HG02885 (cell line): ENCODE measurements around the gene ATAD2B.

Experiments used
- ATAC-seq: cut with Tn5 transposase; IDR thresholded peaks from one replicate; pipeline ENCODE4 v1.9.1; 2021; ENCODE audit warnings: mild to moderate bottlenecking; ENCODE audit not compliant: unreplicated experiment, poor library complexity

Gene ATAD2B

DNA sequence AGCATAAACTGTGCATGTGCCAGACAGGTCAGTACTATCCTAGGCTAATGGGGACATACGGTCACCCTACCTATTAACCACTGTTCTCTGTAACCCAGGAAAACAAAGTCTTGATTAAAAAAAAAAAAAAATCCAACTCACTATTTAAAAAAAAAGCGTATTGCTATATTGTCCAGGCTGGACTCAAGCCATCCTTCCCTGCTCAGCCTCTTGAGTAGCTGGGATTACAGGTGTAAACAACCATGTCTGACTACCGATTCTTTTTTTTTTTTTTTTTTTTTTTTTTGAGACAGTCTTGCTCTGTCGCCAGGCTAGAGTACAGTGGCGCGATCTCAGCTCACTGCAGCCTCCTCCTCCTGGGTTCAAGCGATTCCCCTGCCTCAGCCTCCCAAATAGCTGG is 11.6 kb downstream of the ATAD2B start:
- no peak for ATAC-seq

DNA sequence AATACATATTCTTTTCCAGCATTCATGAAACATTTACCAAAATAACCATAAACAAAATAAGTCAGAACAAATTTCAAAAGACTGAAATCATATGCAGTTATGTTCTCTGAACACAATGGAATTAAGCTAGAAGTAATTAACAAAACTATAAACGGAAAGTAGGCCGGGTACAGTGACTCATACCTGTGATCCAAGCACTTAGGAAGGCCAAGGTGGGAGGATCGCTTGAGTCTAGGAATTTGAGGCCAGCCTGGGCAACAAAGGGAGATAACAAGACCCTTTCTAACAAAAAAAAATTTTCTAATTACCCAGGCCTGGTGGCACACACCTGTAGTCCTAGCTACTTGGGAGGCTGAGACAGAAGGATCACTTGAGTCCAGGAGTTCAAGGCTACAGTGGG is 14.9 kb downstream of the ATAD2B start:
- no peak for ATAC-seq

GRCh38 chr2:23905155-23905554 is 21.8 kb downstream of the ATAD2B start:
- ATAC-seq, result no peak

DNA sequence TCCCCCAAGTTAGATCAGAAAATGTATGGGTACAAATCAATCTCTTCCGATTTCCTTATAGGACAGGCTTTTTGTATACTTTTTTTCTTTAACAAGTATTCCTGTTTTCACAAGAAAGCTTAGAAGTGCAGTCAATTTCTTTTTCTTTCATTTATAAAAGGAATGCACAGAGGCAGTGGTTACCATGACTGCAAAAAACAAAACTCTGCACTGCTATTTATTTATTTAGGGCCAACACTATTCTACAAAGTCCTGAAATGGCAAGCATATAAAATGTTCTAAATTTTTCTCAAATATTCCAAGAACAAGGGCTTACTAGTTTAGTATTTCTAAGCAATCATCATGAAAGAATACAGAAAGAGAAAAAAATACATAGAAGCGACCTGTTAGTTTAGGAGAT is 22.2 kb downstream of the ATAD2B start:
- ATAC-seq, result no peak

DNA sequence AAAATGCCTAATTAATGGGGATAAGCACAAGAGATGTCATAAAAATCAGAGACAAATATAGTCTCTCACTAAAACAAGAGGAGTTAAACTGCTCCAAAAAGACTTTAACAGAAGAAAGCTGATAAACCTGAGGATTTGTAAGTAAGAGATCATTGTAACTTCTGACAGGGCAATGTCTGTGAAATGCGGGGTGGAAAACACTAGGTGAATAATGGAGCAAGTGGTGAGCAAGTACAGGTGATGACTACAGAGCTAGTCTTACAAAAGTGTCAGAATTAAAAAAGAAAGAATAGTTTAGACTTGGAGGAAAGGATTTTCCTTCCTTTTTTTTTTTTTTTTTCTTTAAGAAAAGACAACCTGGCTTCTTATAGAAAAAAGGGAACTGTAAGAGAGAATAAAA is 22.7 kb downstream of the ATAD2B start:
- ATAC-seq, result no peak

DNA sequence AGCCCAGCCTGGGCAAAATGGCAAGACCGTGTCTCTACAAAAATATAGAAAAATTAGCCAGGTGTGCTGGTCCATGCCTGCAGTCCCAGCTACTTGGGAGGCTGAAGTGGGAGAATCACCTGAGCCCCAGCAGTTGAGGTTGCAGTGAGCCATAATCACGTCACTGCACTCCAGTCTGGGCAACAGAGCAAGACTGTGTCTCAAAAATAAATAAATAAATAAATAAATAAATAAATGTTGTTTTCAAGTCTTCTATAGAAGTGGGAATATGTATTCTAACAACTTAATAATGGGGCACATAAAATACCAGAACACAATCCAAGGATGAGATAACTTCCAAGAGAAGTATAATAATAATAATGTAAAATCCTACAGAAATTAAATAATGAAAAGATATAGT is 23.9 kb downstream of the ATAD2B start:
- ATAC-seq, result no peak

GRCh38 chr2:23901966-23902846 is 24.7 kb downstream of the ATAD2B start:
- no peak for ATAC-seq

DNA sequence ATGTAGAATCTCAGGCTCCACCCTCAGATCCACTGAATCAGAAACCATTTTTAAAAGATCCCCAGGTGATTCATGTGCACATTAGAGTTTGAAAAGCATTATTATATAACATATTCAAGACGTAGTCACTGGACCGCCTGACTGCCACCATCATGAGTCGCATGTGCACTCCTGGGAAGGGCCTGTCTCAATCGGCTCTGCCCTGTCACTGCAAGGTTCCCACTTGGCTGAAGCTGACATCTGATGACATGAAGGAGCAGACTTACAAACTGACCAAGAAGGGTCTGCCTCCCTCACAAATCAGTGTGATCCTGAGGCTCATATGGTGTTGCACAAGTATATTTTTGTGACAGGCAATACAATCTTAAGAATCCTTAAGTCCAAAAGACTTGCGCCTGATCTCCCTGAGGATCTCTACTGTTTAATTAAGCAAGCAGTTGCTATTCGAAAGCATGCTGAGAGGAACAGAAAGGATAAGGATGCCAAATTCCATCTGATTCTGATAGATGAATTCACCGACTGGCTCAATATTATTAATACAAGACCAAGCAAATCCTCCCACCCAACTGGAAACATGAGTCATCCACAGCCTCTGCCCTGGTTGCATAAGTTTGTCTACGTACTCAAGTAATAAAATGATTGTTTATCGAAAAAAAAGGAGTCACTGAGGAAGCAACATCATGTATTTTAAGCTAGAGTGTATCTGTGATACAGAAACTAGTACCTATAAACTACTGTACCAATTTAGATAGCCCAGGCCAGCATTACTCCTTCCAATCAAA is 26.2 kb downstream of the ATAD2B start:
- no peak for ATAC-seq

GRCh38 chr2:23900133-23900532 is 26.8 kb downstream of the ATAD2B start:
- no peak for ATAC-seq

DNA sequence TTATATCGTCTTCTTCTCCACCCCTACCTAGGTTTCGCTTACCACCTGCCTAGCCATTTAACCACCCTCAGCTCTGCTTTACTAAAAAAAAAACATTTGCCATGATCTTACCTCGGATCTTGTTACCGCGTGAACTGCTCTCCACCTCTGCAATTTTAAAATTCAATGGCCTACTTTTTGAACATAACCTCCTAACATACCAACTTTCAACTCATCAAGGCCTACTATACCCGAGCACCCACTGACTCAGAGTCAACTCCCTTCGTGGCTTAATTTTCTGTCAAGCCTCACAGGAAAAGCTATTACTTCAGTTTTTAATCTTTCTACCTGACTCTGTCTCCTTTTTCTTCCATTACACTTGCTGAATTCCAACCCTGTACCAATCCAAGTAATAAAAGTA is 55.7 kb downstream of the ATAD2B start:
- ATAC-seq, result no peak

DNA sequence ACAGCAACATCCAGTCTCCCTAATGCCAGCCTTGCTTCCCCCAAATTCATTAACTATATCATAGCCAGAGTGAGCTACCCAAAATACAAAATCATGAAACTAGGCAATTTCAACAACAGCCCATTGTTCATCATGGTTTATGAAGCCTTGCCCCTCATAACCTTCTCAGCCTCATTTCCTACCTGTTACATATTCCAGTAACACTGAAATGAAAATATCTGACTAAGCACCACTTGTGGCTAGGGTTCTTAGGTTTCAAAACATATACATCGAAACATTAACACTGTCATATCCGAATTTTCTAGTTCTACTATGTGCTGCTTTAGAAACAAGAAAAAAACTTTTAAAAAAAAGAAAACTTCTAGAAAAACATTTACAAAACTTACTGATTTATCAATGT is 59.5 kb downstream of the ATAD2B start:
- no peak for ATAC-seq

- no peak for ATAC-seq
These were observed 64.1 kb downstream of the ATAD2B start for GRCh38 chr2:23862716-23863426.

DNA sequence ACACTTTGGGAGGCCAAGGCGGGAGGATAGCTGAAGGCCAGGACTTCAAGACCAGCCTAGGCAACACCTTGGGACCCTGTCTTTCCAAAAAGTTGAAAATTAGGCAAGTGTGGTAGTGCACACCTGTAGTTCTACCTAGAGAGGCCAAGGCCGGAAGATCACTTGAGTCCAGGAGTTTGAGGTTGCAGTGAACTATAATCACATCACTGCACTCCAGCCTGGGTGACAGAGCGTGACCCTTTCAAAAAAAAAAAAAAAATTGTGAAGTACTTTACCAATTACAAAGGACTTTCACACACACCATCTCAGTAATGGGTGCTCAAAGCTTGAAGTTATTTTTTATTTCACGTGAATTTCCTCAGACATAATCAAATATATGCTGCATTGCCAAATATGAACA is 65.0 kb downstream of the ATAD2B start:
- ATAC-seq, result no peak

GRCh38 chr2:23859983-23860382 is 66.9 kb downstream of the ATAD2B start:
- ATAC-seq, result no peak

DNA sequence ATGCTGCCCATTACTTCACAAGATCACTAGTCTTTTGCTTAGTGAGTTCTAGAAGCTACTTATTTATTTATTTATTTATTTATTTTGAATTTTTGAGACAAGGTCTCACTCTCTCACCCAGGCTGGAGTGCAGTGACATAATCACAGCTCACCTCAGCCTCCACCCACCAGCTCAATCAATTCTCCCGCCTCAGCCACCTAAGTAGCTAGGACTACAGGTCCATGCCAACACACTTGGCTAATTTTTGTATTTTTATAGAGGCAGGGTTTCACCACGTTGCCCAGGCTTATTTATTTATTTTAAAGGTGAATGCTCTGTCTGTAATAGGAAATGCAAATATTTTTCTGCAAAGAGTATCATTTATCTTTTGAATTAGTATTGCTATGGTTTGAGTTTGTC is 67.7 kb downstream of the ATAD2B start:
- no peak for ATAC-seq

DNA sequence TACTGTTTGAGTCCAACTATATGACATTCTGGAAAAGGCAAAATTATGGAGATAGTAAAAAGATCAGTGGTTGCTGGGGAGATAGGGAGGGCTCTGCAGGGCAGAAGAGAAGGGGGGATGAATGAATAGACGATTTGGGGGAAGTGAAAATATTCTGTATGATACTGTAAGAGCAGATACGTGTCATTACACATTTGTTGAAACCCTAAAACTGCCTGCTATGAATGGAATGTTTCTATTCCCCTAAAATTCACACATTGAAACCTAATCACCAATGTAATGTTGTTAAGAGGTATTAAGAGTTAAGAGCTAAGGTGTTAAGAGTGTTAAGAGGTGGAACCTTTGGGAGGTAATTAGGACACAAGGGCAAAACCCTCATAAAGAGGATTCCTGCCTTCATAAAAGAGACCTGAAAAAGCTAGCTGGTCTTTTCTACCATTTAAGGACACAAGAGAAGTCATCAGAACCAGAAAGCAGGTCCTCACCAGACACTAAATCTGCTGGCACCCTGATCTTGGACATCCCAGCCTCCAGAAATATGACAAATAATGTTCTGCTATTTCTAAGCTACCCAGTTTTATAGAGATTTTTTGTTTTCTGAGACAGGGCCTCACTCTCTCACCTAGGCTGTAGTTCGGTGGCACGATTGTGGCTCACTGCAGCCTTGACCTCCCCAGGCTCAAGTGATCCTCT is 76.2 kb downstream of the ATAD2B start:
- ATAC-seq, result peak; percentile 82

- no peak for ATAC-seq
These were observed 82.0 kb downstream of the ATAD2B start for GRCh38 chr2:23844905-23845304.

DNA sequence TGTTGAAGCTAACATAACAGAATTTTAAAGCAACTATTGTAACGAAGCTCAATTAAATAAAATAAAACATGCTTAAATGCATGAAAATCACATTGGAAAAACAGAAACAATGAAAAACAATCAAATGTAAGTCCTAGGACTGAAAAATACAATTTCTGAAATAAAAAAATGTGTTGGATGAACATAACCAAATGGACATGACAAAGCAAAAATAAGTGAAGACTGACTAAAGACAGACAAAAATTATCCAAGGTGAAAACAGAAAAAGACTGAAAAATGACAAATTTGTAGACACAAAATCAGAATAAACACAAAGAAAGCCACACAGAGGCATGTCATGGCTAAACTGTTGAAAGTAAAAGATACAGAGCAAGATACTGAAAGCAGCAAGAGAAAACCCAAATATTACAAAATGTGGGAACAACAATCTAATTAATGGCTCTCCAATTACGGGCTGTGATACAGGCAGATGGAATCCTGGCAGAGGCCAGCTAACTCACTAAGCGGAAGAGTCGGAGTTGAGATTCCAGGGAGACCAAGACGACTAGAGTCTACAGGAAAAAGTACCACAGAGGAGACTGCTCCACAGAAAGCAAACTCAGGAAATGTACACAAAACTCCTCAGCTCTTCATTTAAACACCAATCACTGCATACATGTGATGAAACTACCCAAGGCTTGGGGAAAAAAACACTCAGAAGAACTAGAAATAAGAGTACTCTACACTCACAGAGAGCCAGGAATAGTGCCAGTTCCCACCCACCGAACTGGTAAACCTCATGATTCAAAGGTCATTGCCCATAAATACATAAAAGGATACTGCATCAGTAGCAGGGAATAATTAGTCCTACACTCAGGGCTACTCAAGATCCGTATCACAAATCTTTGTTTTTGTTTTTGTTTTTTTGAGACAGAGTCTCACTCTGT is 83.6 kb downstream of the ATAD2B start:
- ATAC-seq, result no peak

- no peak for ATAC-seq
These were observed 86.9 kb downstream of the ATAD2B start for GRCh38 chr2:23839919-23840578.
